ACHN (cell line): ENCODE results near the gene CD69.
"Not testable (repeated sequence)": the region's sequence is repeated elsewhere in the genome, so short reads cannot be mapped to it uniquely, and the experiment has no call there.

ENCODE experiments used
- DNase-seq: peaks from one replicate; pipeline ENCODE4 v3.0.0-alpha.2; 2015
- in situ Hi-C: cut with HindIII; loops from 2 replicates; pipeline ENCODE4 v1.10.0; 2017; ENCODE audit warnings: low sequenced_read_pairs, low pct_ligation_motif_present, low pct_unique_long_range_greater_than_20kb

The CD69 gene

GRCh38 chr12:9753073-9753472, 7.6 kb downstream of the CD69 start:
- in situ Hi-C loops = no loop called here
- DNase-seq = no peak

GRCh38 chr12:9752145-9752933, 8.4 kb downstream of the CD69 start:
- in situ Hi-C loops = no loop called here
- no peak for DNase-seq

- DNase-seq = no peak
- in situ Hi-C loops = no loop called here
Observed at GRCh38 chr12:9751204-9752144, 9.2 kb downstream of the CD69 start.

GRCh38 chr12:9750276-9751203, 10.2 kb downstream of the CD69 start:
- DNase-seq = peak; percentile 79
- in situ Hi-C loops = no loop called here

- no peak for DNase-seq
- in situ Hi-C loops = no loop called here
Observed at GRCh38 chr12:9749640-9750039, 11.1 kb downstream of the CD69 start.

GRCh38 chr12:9745199-9745598, 15.5 kb downstream of the CD69 start:
- DNase-seq = no peak
- in situ Hi-C loops = no loop called here

GRCh38 chr12:9742661-9743060, 18.0 kb downstream of the CD69 start:
- in situ Hi-C loops = no loop called here
- no peak for DNase-seq

- DNase-seq = no peak
- in situ Hi-C loops = no loop called here
Observed at GRCh38 chr12:9741726-9742125, 19.0 kb downstream of the CD69 start.

- no peak for DNase-seq
- in situ Hi-C loops = no loop called here
Observed at GRCh38 chr12:9740106-9740750, 20.5 kb downstream of the CD69 start.

- DNase-seq = peak; percentile 29
Observed at GRCh38 chr12:9739404-9740105, 21.1 kb downstream of the CD69 start.

GRCh38 chr12:9738905-9739304, 21.8 kb downstream of the CD69 start:
- DNase-seq, in situ Hi-C loops: not testable (repeated sequence)

More at GRCh38 chr12:9739404-9740105, 21.1 kb downstream of the CD69 start:
- in situ Hi-C loops = not testable (repeated sequence)

GRCh38 chr12:9736936-9737705, 23.6 kb downstream of the CD69 start:
- no peak for DNase-seq
- in situ Hi-C loops = no loop called here

GRCh38 chr12:9735601-9736000, 25.1 kb downstream of the CD69 start:
- no peak for DNase-seq
- in situ Hi-C loops = no loop called here

- in situ Hi-C loops = no loop called here
- no peak for DNase-seq
Observed at GRCh38 chr12:9732921-9733461, 27.7 kb downstream of the CD69 start, which contains the start of gene CLECL1. Gene CLECL1, minus strand, starts transcription at chr12:9733097.

GRCh38 chr12:9731797-9732196, 28.9 kb downstream of the CD69 start:
- DNase-seq = no peak
- in situ Hi-C loops = no loop called here

- no peak for DNase-seq
- in situ Hi-C loops = no loop called here
Observed at GRCh38 chr12:9731393-9731792, 29.3 kb downstream of the CD69 start.

GRCh38 chr12:9730591-9730990, 30.1 kb downstream of the CD69 start:
- in situ Hi-C loops = no loop called here
- no peak for DNase-seq
